Loucy (cell line): ENCODE results near the gene SCML2.

Experiments used
- EZH2phosphoT487 ChIP-seq: fragments of 200-600 bp; IDR thresholded peaks from 2 replicates; pipeline ENCODE4 v1.6.1; 2018; ENCODE audit warnings: antibody characterized with exemption, mild to moderate bottlenecking, moderate library complexity, borderline replicate concordance
- TF ChIP-seq, protein P1 (sequence below): fragments of 200-600 bp; sonication (generic); conservative IDR thresholded peaks from 2 replicates; pipeline ENCODE4 v1.5.1; 2014; ENCODE audit warnings: mild to moderate bottlenecking, antibody characterized with exemption, low read length

DNA sequence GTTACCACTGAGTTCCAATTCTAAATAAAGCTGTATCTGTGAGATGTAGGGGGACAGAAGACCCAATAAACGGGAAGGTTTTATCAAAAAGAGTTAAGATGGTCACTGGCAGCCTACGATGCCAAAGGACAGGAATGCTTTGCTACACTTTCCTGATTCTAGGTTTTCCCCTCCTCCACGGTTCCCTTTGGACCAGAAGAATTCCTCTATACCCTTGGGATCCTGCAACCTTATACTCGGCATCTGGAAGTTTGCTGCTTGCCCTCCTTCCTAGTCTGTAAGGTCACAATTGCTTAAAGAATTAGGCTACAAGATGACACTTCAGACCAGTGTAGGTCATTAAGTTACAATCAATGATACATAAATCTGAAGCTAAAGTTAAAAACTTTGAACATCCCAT, 64.3 kb downstream of the SCML2 start:
- TF ChIP-seq, protein P1, sequence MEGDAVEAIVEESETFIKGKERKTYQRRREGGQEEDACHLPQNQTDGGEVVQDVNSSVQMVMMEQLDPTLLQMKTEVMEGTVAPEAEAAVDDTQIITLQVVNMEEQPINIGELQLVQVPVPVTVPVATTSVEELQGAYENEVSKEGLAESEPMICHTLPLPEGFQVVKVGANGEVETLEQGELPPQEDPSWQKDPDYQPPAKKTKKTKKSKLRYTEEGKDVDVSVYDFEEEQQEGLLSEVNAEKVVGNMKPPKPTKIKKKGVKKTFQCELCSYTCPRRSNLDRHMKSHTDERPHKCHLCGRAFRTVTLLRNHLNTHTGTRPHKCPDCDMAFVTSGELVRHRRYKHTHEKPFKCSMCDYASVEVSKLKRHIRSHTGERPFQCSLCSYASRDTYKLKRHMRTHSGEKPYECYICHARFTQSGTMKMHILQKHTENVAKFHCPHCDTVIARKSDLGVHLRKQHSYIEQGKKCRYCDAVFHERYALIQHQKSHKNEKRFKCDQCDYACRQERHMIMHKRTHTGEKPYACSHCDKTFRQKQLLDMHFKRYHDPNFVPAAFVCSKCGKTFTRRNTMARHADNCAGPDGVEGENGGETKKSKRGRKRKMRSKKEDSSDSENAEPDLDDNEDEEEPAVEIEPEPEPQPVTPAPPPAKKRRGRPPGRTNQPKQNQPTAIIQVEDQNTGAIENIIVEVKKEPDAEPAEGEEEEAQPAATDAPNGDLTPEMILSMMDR = no peak
- no peak for TF ChIP-seq EZH2phosphoT487
